ENCODE measurements around the gene ANP32D. TPM values are rescaled to one million over a fixed set of nuclear protein-coding genes. Genes with fewer than 3 reads are reported as not detected.

The ANP32D gene
- not detected for total RNA-seq

DNA sequence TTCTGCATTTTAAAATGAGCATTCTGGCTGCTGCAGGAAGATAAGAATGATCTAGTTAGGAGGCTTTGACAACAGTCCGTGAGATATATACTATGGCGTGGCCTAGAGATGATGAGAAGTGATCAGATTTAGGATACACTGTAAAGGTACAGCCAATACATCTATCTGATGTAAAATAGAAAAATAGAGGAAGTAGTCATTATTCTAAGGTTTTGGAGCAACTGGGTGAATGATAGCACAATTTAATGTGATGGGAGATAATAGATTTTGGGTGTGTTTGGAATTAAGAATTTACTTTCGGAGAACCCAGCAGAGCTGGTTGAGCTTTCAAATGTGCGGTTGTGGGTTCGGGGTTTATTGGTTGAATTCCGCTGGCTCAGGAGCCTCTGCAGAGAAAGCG is at the start of gene ANP32D:
Gene ANP32D, plus strand, starts transcription at position 301 of the 400 bp plus-strand sequence. CDS start 106 bp downstream, outside the sequence.

DNA sequence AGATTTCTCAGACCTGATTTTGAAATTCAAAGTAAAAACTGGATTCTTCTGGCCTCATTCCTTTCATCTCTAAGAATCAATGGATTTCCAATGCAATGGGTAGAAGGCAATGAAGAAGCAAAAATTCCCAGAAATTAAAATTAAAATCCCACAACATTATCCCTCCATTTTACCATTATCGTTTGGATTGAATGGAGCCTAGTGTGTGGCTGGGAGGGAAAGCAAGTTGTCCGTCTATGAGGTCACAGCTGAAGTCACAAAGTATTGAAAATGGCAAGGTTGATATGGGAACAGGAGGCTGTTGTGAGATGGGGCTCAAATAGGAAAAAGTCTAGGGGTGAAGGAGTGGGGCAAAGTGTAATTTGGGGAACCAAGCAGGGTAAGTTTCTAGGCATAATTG is 9.8 kb downstream of the ANP32D start, which contains the start of gene C12orf54:
Gene C12orf54, plus strand, starts transcription at position 301 of the 400 bp plus-strand sequence. CDS start 799 bp downstream, outside the sequence.

Other genes starting within 250 kb of the ANP32D start
- gene ZNF641, start 121.6 kb upstream of the ANP32D start, total RNA-seq: 26.5 TPM
- not detected for gene C12orf54, start 9.9 kb downstream of the ANP32D start, total RNA-seq
- not detected for gene OR8S1, start 53.1 kb downstream of the ANP32D start, total RNA-seq
- gene LALBA, start 97.5 kb downstream of the ANP32D start, total RNA-seq: not detected
- gene KANSL2, start 209.7 kb downstream of the ANP32D start, total RNA-seq: 53.4 TPM
- 29.4 TPM for gene CCNT1, start 244.1 kb downstream of the ANP32D start, total RNA-seq